NCI-H1417 (cell line): ENCODE data around the gene SLC27A3.
"Not testable (repeated sequence)": the region's sequence is repeated elsewhere in the genome, so short reads cannot be mapped to it uniquely, and the experiment has no call there.

ENCODE experiments used
- DNase-seq, 3 experiments: peaks; one replicate each; lab custom pipeline; 2025; lab: John Stamatoyannopoulos, UW

SLC27A3 gene

GRCh38 chr1:153763365-153764225 lies 11.6 kb upstream of the SLC27A3 start:
- no peak for DNase-seq

DNA sequence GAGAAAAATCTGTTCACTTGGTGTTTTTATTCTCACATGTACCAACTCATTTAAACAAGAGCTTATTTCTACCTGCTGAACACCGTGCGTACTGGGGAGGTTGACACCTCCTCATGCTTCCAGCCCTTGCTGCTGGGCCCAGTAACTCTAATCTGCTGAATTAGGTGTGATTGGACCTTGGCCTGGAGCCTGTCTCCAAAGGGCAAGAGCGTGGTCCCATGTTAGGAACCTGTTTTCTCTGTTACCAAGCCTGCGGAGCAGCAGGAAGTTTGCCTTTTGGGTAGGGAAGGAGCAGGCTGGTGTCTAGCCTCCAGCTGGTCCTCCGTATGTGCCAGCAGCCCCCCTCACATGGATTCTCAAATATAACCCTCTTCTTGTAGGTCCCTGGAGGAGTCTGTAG lies 10.9 kb upstream of the SLC27A3 start:
- DNase-seq, result no peak

- not testable (repeated sequence) for DNase-seq
Measured at GRCh38 chr1:153766663-153767062, 8.5 kb upstream of the SLC27A3 start.

GRCh38 chr1:153767519-153767918 lies 7.7 kb upstream of the SLC27A3 start:
- DNase-seq, result no peak

GRCh38 chr1:153768316-153769181 lies 6.7 kb upstream of the SLC27A3 start:
- DNase-seq, result no peak

DNA sequence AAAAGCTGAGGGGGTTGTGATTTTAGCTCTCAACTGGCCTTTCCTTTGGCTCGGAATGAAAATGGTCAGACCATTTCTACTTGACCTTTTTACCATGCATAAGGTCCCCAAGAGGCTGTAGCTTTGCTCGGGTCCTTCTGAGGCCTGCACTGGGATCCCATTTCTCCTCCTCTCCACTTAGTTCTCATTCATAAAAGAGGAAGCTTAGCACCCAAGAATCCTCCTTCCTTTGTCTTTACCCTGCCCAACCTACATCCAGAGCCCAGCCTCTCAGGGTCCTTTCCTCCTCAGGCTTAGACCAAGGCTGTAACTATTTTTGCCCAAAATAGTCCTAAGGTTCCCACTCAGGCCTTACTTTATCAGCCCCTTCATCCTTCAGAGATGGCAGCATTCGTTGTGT lies 6.0 kb upstream of the SLC27A3 start:
- no peak for DNase-seq

GRCh38 chr1:153770797-153771196 lies 4.4 kb upstream of the SLC27A3 start:
- no peak for DNase-seq

- no peak for DNase-seq
Measured at GRCh38 chr1:153771261-153771660, 3.9 kb upstream of the SLC27A3 start.

GRCh38 chr1:153771841-153772593 lies 3.2 kb upstream of the SLC27A3 start:
- DNase-seq, result no peak

DNA sequence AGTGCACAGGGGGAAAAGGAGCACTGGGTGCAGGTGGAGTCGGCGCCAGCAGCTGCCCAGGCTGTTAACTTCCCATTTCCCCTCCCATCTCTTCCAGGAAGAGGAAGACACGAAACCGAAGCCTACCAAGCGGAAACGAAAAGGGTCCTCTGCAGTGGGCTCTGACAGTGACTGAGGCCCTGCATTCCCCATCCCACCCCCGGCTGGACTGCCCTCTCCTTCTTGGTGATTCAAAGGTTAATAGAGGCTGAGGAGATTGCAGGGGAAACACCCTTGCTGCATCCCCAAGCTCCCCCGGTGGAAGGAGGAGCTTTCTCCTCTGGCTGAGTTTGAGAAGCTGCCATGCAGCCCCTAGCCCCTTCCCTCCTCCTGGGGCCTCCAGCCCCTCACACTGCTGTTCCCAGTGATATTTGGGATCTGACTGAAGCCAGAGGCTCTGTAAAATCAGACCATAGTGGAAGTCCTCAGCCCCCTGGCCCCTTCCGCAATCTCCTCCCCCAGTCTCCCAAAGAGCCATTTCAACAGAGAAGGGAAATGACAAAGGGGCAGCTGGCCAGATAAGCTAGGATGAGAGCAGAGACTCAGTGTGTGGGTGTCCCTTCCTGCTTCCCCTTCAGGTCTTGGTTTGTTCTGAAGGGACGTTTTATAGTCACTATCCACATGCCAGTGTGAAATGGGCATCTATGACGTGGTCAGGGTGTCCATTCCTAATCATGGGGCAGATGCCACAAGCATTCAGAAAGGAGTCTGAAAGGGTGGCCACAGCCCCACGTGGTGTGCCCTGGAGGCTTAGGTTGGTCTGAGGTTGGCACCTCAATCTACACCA lies 1.9 kb upstream of the SLC27A3 start:
- no peak for DNase-seq

GRCh38 chr1:153774026-153774595 lies 1.1 kb upstream of the SLC27A3 start:
- DNase-seq, result no peak

DNA sequence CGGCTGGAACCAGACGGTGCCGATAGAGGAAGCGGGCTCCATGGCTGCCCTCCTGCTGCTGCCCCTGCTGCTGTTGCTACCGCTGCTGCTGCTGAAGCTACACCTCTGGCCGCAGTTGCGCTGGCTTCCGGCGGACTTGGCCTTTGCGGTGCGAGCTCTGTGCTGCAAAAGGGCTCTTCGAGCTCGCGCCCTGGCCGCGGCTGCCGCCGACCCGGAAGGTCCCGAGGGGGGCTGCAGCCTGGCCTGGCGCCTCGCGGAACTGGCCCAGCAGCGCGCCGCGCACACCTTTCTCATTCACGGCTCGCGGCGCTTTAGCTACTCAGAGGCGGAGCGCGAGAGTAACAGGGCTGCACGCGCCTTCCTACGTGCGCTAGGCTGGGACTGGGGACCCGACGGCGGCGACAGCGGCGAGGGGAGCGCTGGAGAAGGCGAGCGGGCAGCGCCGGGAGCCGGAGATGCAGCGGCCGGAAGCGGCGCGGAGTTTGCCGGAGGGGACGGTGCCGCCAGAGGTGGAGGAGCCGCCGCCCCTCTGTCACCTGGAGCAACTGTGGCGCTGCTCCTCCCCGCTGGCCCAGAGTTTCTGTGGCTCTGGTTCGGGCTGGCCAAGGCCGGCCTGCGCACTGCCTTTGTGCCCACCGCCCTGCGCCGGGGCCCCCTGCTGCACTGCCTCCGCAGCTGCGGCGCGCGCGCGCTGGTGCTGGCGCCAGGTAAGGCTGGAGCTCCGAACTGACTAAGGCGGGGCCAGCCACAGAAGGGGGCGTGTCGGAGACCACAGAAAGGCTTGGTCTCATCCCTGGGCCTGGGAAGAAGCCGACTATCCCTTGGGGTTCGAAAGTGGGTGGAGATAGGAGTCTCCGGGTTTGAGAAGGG lies 486 bp downstream of the SLC27A3 start:
- DNase-seq, result peak; percentile 91 to 97 (median 92)

DNA sequence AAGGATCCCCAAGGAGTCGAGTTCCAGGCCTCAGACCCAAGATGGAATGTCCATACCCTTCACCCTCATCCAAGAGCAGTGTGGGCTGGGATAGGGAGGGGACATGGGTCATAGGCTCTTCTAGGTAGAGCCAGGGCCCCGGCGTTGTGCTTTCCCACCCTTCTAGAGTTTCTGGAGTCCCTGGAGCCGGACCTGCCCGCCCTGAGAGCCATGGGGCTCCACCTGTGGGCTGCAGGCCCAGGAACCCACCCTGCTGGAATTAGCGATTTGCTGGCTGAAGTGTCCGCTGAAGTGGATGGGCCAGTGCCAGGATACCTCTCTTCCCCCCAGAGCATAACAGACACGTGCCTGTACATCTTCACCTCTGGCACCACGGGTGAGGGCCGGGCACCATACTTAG lies 1.1 kb downstream of the SLC27A3 start:
- DNase-seq, result no peak

DNA sequence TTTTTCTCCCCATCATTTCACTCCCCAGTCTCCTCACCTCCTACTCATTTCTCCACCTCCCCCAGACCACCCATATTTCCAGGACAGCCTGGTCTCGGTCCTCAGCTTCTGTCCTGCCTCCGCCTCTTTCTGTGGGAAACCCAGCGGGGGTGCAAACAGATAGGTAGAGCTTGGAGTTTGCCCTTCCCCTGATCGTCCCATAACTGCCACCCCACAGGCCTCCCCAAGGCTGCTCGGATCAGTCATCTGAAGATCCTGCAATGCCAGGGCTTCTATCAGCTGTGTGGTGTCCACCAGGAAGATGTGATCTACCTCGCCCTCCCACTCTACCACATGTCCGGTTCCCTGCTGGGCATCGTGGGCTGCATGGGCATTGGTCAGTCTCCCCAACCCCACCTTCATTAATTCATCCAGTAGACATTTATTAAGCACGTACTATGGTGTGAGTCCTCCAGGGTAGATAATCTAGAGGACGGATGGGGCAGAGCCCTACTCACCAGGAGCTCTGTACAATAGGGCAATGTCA lies 1.7 kb downstream of the SLC27A3 start:
- DNase-seq, result no peak

GRCh38 chr1:153777648-153778047 lies 2.4 kb downstream of the SLC27A3 start:
- no peak for DNase-seq

- DNase-seq, result no peak
Measured at GRCh38 chr1:153778051-153778823, 3.0 kb downstream of the SLC27A3 start.

DNA sequence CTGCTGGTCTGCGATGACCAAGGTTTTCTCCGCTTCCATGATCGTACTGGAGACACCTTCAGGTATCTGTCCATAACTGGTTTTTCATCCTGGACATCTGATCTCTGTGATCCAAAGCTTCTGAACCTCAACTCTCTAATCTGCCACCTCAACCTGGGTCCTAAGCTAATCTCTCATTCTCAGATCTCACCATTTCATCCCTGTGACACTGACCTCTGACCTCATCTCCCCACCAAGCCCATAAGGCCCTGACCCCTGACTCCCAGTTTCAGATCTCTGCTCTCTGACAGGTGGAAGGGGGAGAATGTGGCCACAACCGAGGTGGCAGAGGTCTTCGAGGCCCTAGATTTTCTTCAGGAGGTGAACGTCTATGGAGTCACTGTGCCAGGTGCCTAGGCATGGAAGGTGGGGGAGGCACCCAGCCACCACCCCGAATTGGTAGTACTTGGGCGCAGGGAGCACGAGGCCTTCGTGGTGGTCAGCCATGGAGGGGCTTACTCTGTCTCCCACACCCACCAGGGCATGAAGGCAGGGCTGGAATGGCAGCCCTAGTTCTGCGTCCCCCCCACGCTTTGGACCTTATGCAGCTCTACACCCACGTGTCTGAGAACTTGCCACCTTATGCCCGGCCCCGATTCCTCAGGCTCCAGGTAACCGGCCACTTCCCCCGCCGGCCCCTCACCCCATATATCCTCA lies 3.8 kb downstream of the SLC27A3 start:
- no peak for DNase-seq

- no peak for DNase-seq
Measured at GRCh38 chr1:153779781-153780541, 4.8 kb downstream of the SLC27A3 start.
